GM12878 (cell line): Measurements from ENCODE around the gene KIF26A. TPM values are rescaled to one million over a fixed set of nuclear protein-coding genes. Genes with fewer than 3 reads are reported as not detected.

Experiments used
- ATAC-seq: fragments of 200-7000 bp; cut with Tn5 transposase; 3 replicates; pipeline ENCODE4 v1.9.1; 2020; ENCODE audit warnings: mild to moderate bottlenecking, moderate library complexity
- BruUV-seq: library from RNA; stranded (reverse); fragments of 400-500 nt; replicated peaks from 2 replicates; lab custom pipeline; 2021; lab: Mats Ljungman, UMichigan
- CTCF ChIA-PET: fragments of 300-600 bp; sonication (Branson Sonifier 250); formaldehyde crosslinking; extraction: SDS; loops from one replicate; lab custom pipeline; 2021; ENCODE audit warnings: inconsistent platforms; lab: Yijun Ruan, JAX
- POLR2A ChIA-PET: fragments of 350-600 bp; formaldehyde crosslinking; extraction: SDS; loops from one replicate; lab custom pipeline; 2021; ENCODE audit warnings: inconsistent platforms; lab: Charles Lee
- RAD21 ChIA-PET: fragments of 300-600 bp; sonication (Branson Sonifier 250); formaldehyde crosslinking; loops from one replicate; lab custom pipeline; 2023; ENCODE audit warnings: antibody characterized with exemption; ENCODE audit not compliant: unreplicated experiment; lab: Charles Lee
- SMC1A ChIA-PET: fragments of 300-600 bp; sonication (Branson Sonifier 250); formaldehyde crosslinking; loops from one replicate; lab custom pipeline; 2023; ENCODE audit not compliant: unreplicated experiment, uncharacterized antibody; lab: Charles Lee
- DNase-seq: peaks from one replicate; pipeline ENCODE4 v3.0.0-alpha.2; 2011; ENCODE audit warnings: low read depth, low spot score
- FAIRE-seq: peaks from 3 replicates; lab custom pipeline; 2011; peaks lifted over from hg19 to GRCh38; lab: Jason Lieb, UNC
- H2AFZ ChIP-seq: 2 replicates; pipeline ENCODE4 v1.6.0; 2011; ENCODE audit warnings: low read depth, low read length, control low read depth; ENCODE audit not compliant: control insufficient read depth
- H3K27ac ChIP-seq: 2 replicates; pipeline ENCODE4 v1.5.1; 2011; ENCODE audit warnings: control low read depth; ENCODE audit not compliant: control insufficient read depth, insufficient read depth
- H3K27me3 ChIP-seq, 2 experiments: replicated peaks in 1 of 2; 2 replicates each; pipeline versions ENCODE4 v1.6.0 to v1.6.1; 2011; ENCODE audit warnings: low read length in 1 of 2; ENCODE audit not compliant: control insufficient read depth in 2 of 2, insufficient read depth in 2 of 2
- H3K36me3 ChIP-seq, 2 experiments: 2 replicates each; pipeline ENCODE4 v1.5.1; 2011; ENCODE audit warnings: low read length in 1 of 2; ENCODE audit not compliant: control insufficient read depth in 2 of 2, insufficient read depth in 2 of 2
- H3K4me1 ChIP-seq: 2 replicates; pipeline ENCODE4 v1.6.1; 2011; ENCODE audit warnings: mild to moderate bottlenecking, low read length, moderate library complexity, mixed read lengths; ENCODE audit not compliant: control insufficient read depth, insufficient read depth
- H3K4me2 ChIP-seq: 2 replicates; pipeline ENCODE4 v1.6.0; 2011; ENCODE audit warnings: control low read depth; ENCODE audit not compliant: control insufficient read depth, insufficient read depth
- H3K4me3 ChIP-seq: fragments of 200-600 bp; sonication (generic); 2 replicates; pipeline ENCODE4 v1.5.1; 2016
- H3K79me2 ChIP-seq: 2 replicates; pipeline ENCODE4 v1.6.0; 2011; ENCODE audit warnings: low read length; ENCODE audit not compliant: control insufficient read depth, insufficient read depth
- H3K9ac ChIP-seq: 2 replicates; pipeline ENCODE4 v1.8.0; 2011; ENCODE audit warnings: low read length, control low read depth, mixed read lengths; ENCODE audit not compliant: control insufficient read depth, insufficient read depth
- H3K9me3 ChIP-seq: replicated peaks from 3 replicates; pipeline ENCODE4 v1.5.1; 2011; ENCODE audit warnings: mild to moderate bottlenecking, low read length; ENCODE audit not compliant: control insufficient read depth, insufficient read depth
- H4K20me1 ChIP-seq: 2 replicates; pipeline ENCODE4 v1.6.0; 2011; ENCODE audit not compliant: control insufficient read depth, insufficient read depth
- BHLHE40 ChIP-seq, 2 experiments: fragments of 450-650 bp in 1 of 2; IDR thresholded peaks; 2 replicates each; pipeline ENCODE4 v1.6.1; 2011 to 2017; ENCODE audit warnings: low read depth in 2 of 2, borderline replicate concordance in 1 of 2, improper control_type of control experiment in 1 of 2, low read length in 1 of 2, mild to moderate bottlenecking in 1 of 2
- CTCF ChIP-seq, 3 experiments: IDR thresholded peaks in 2 of 3; conservative IDR thresholded peaks in 1 of 3; 2 replicates each; pipeline ENCODE4 v1.5.1; 2011; ENCODE audit warnings: low read depth in 3 of 3, low read length in 3 of 3, mild to moderate bottlenecking in 3 of 3, control low read depth in 2 of 3, moderate library complexity in 2 of 3, inconsistent platforms in 1 of 3, mixed read lengths in 1 of 3; ENCODE audit not compliant: control insufficient read depth in 2 of 3, insufficient read depth in 1 of 3; ENCODE audit errors: extremely low read depth in 1 of 3
- FOXM1 ChIP-seq: IDR thresholded peaks from 2 replicates; pipeline ENCODE4 v1.6.1; 2012; ENCODE audit warnings: low read depth, mild to moderate bottlenecking, inconsistent platforms, low read length, moderate library complexity
- MEF2A ChIP-seq: IDR thresholded peaks from 2 replicates; pipeline ENCODE4 v1.6.1; 2011; ENCODE audit warnings: low read depth, mild to moderate bottlenecking, low read length, moderate library complexity; ENCODE audit not compliant: insufficient read depth
- PAX5 ChIP-seq: IDR thresholded peaks from 2 replicates; pipeline ENCODE4 v1.6.1; 2011; ENCODE audit warnings: low read depth, low read length, borderline replicate concordance
- TCF3 ChIP-seq: IDR thresholded peaks from 2 replicates; pipeline ENCODE4 v1.6.1; 2012; ENCODE audit warnings: low read depth, mild to moderate bottlenecking, low read length, borderline replicate concordance; ENCODE audit not compliant: insufficient read depth
- WGBS: methylation state at CpG from one replicate; pipeline ENCODE4 v1.1.6; 2016; ENCODE audit warnings: low lambda C conversion rate; ENCODE audit not compliant: insufficient replicate concordance, insufficient coverage; ENCODE audit errors: missing lambda C conversion rate; 5-methylcytosine and 5-hydroxymethylcytosine counted together
- in situ Hi-C: fragments of 300-500 bp; cut with MboI; formaldehyde crosslinking; loops from 9 replicates; pipeline ENCODE4 v1.14.3; 2018; ENCODE audit warnings: mixed read lengths
- intact Hi-C: fragments of 100-400 bp; cut with micrococcal nuclease; formaldehyde crosslinking; loops from one replicate; pipeline ENCODE4 v1.14.2; 2022; ENCODE audit not compliant: unreplicated experiment
- polyA plus RNA-seq, 11 experiments: library from polyadenylated mRNA; depleted of rRNA in 4 of 11; unstranded in 6 of 11; stranded (reverse) in 5 of 11; fragments of >200 nt; fragmentation: Nextera tagmentation in 4 of 11; fragmentation: Illumina TruSeq in 1 of 11; extraction: Ambion mirVana in 4 of 11; extraction: Trizol in 1 of 11; gene quantifications; 1 replicate in 1 of 11; 2 replicates in 10 of 11; pipeline versions ENCODE4 v1.2.1 to v1.2.3, GENCODE V29; 2011 to 2016; ENCODE audit warnings: inconsistent platforms in 2 of 11, missing spikeins in 2 of 11, low read depth in 1 of 11
- total RNA-seq, 4 experiments: library from RNA; depleted of rRNA in 3 of 4; stranded (reverse); fragments of >200 nt in 3 of 4; fragmentation: Illumina TruSeq in 1 of 4; extraction: Trizol in 1 of 4; gene quantifications; 2 replicates each; pipeline versions ENCODE4 v1.2.1 to v1.2.3, GENCODE V29; 2013 to 2021
- TF ChIP-seq, protein P1 (sequence below): fragments of 450-650 bp; formaldehyde crosslinking; IDR thresholded peaks from 2 replicates; pipeline ENCODE4 v1.4.0; 2020; ENCODE audit warnings: mild to moderate bottlenecking, moderate library complexity

KIF26A gene
- total and polyA plus RNA-seq, 10 of the 15 experiments (the other 5 are each of a cell fraction or from before 2014, with no cell fraction given) = 0.05 TPM; not detected in 9

DNA sequence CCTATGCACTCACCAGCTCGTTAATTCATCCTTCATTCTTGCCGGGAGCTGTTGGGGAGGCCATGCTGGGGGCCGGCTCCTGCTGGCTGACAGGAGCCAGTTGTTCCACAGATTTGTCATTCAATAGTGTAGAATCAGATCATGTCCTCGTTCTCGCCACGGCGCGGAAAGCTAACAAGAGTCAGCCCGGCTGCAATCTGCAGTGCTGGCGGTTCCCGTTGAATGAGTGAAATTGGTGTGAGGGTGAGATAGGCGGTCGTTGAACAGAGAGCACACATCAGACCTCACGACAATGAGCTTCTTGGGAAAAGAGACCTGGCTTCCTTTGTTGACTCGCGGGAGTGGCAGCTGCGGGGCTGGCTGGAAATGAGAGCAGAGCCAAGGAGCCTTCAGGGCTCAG is 57.5 kb downstream of the KIF26A start (continued):
- TF ChIP-seq MEF2A (no peak), TCF3 (no peak)
- TF ChIP-seq, protein P1, sequence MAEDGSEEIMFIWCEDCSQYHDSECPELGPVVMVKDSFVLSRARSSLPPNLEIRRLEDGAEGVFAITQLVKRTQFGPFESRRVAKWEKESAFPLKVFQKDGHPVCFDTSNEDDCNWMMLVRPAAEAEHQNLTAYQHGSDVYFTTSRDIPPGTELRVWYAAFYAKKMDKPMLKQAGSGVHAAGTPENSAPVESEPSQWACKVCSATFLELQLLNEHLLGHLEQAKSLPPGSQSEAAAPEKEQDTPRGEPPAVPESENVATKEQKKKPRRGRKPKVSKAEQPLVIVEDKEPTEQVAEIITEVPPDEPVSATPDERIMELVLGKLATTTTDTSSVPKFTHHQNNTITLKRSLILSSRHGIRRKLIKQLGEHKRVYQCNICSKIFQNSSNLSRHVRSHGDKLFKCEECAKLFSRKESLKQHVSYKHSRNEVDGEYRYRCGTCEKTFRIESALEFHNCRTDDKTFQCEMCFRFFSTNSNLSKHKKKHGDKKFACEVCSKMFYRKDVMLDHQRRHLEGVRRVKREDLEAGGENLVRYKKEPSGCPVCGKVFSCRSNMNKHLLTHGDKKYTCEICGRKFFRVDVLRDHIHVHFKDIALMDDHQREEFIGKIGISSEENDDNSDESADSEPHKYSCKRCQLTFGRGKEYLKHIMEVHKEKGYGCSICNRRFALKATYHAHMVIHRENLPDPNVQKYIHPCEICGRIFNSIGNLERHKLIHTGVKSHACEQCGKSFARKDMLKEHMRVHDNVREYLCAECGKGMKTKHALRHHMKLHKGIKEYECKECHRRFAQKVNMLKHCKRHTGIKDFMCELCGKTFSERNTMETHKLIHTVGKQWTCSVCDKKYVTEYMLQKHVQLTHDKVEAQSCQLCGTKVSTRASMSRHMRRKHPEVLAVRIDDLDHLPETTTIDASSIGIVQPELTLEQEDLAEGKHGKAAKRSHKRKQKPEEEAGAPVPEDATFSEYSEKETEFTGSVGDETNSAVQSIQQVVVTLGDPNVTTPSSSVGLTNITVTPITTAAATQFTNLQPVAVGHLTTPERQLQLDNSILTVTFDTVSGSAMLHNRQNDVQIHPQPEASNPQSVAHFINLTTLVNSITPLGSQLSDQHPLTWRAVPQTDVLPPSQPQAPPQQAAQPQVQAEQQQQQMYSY = no peak

- Histone ChIP-seq H3K27ac (no peak overlapping the region), H3K36me3 (no peaks in the 10 kb centered on the region), H3K4me1 (peaks cover 5% of the 10 kb centered on the region; the same call in 1 of the 2 replicates), H3K79me2 (no peaks in the 10 kb centered on the region), H3K4me3 (no peak overlapping the region), H4K20me1 (no peaks in the 10 kb centered on the region), H3K9me3 (no peaks in the 10 kb centered on the region), H2AFZ (no peak overlapping the region; the same call in 1 of the 2 replicates), H3K9ac (no peak overlapping the region), H3K27me3 (no peaks in the 10 kb centered on the region), H3K4me2 (no peak overlapping the region)
- TF ChIP-seq FOXM1 (no peak), CTCF (IDR thresholded peaks at IDR 0.05 in 2 of 3, conservative IDR thresholded peaks at IDR 0.05 in 1 of 3; ENCODE audit: control insufficient read depth in 2 of 3, extremely low read depth in 1 of 3, insufficient read depth in 1 of 3, low read depth in 3 of 3, low read length in 3 of 3) (no peak), PAX5 (peak; percentile 31; the same call in 1 of the 2 replicates), BHLHE40 (IDR thresholded peaks at IDR 0.05; ENCODE audit: borderline replicate concordance in 1 of 2, low read depth in 2 of 2, low read length in 1 of 2) (peak in 1 of 2 experiments; percentile 5; a peak in 1 of 4 replicates)
- 13% methylated on average over 14 of the region's 14 CpGs for WGBS
- in situ Hi-C loops (no loop called here), intact Hi-C loops (no loop called here)
- FAIRE-seq (no peak), DNase-seq (no peak), ATAC-seq (peak; percentile 75)
- ChIA-PET CTCF (no interaction called here), POLR2A (no interaction called here), RAD21 (no interaction called here), SMC1A (no interaction called here)
- no TSS peak for BruUV-seq
These were observed 58.2 kb downstream of the KIF26A start for GRCh38 chr14:104196461-104197140.
